DOHH2 (cell line): ENCODE results near the gene LENG8.

Experiments used
- H3F3A ChIP-seq: fragments of 200-600 bp; sonication (generic), shearing (Covaris generic); 2 replicates; pipeline ENCODE4 v1.6.0; 2016; ENCODE audit warnings: antibody characterized with exemption, mild to moderate bottlenecking; ENCODE audit not compliant: control insufficient read depth, insufficient read depth
- H3K27ac ChIP-seq: fragments of 200-600 bp; sonication (generic); 2 replicates; pipeline ENCODE4 v1.5.1; 2014; ENCODE audit warnings: low read depth, mild to moderate bottlenecking, low read length, moderate library complexity
- H3K27me3 ChIP-seq: fragments of 200-600 bp; sonication (generic); 2 replicates; pipeline ENCODE4 v1.6.1; 2014; ENCODE audit warnings: mild to moderate bottlenecking, low read length, mixed read lengths; ENCODE audit not compliant: control insufficient read depth
- H3K36me3 ChIP-seq: fragments of 200-600 bp; sonication (generic); 2 replicates; pipeline ENCODE4 v1.6.1; 2014; ENCODE audit warnings: mild to moderate bottlenecking, low read length, moderate library complexity, mixed read lengths; ENCODE audit not compliant: control insufficient read depth
- H3K4me1 ChIP-seq: fragments of 200-600 bp; sonication (generic); 2 replicates; pipeline ENCODE4 v1.6.1; 2014; ENCODE audit warnings: mild to moderate bottlenecking, low read length, mixed read lengths; ENCODE audit not compliant: control insufficient read depth
- H3K4me2 ChIP-seq: fragments of 200-600 bp; sonication (generic); 2 replicates; pipeline ENCODE4 v1.6.0; 2014; ENCODE audit warnings: mild to moderate bottlenecking, low read length, moderate library complexity
- H3K4me3 ChIP-seq: fragments of 200-600 bp; sonication (generic); 2 replicates; pipeline ENCODE4 v1.5.1; 2014; ENCODE audit warnings: mild to moderate bottlenecking, low read length, mixed read lengths
- H3K79me2 ChIP-seq: fragments of 200-600 bp; sonication (generic); 2 replicates; pipeline ENCODE4 v1.6.1; 2014; ENCODE audit warnings: mild to moderate bottlenecking, low read length, mixed read lengths; ENCODE audit not compliant: control insufficient read depth
- H3K9me2 ChIP-seq: fragments of 200-600 bp; sonication (generic); replicated peaks from 2 replicates; pipeline ENCODE4 v1.6.1; 2014; ENCODE audit warnings: mild to moderate bottlenecking, low read length, mixed read lengths; ENCODE audit not compliant: control insufficient read depth
- H3K9me3 ChIP-seq: fragments of 200-600 bp; sonication (generic); 2 replicates; pipeline ENCODE4 v1.6.1; 2014; ENCODE audit warnings: antibody characterized with exemption, low read length, mixed read lengths; ENCODE audit not compliant: control insufficient read depth, insufficient read depth
- H4K20me1 ChIP-seq: fragments of 200-600 bp; sonication (generic); 2 replicates; pipeline ENCODE4 v1.6.0; 2014; ENCODE audit warnings: low read depth, mild to moderate bottlenecking, antibody characterized with exemption, low read length, moderate library complexity; ENCODE audit not compliant: control insufficient read depth, insufficient read depth
- EZH2phosphoT487 ChIP-seq: fragments of 200-600 bp; sonication (generic); IDR thresholded peaks from 2 replicates; pipeline ENCODE4 v1.6.1; 2017; ENCODE audit warnings: borderline replicate concordance, mild to moderate bottlenecking, antibody characterized with exemption, low read length, moderate library complexity, mixed read lengths
- TF ChIP-seq, protein P1 (sequence below): fragments of 200-600 bp; sonication (generic); IDR thresholded peaks from one replicate; pipeline ENCODE4 v1.5.1; 2014; ENCODE audit warnings: antibody characterized with exemption, mild to moderate bottlenecking, low read depth, low read length; ENCODE audit not compliant: poor library complexity, severe bottlenecking

The LENG8 gene

DNA sequence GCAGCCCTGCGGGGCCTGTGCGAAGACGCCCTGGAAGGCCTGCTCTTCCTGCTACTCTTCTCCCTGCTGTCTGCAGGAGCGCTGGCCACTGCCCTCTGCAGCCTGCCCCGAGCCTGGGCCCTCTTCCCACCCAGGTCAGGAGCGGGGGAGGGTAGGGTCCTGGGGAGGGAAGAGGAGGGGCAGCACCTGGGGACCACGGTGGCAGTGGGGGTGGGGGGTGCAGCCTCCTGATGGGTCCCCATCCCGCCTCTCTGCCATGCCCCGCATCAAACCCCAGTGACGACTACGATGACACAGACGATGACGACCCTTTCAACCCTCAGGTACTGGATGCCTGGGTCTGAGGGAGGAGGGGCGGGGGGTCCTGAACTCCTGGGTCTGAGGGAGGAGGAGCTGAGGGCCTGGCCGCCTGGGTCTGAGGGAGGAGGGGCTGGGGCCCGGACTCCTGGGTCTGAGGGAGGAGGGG, 13.4 kb upstream of the LENG8 start:
- H3K4me2 ChIP-seq = no peak overlapping the region
- H3K79me2 ChIP-seq = peaks cover 3% of the 10 kb centered on the region; the same call in 1 of the 2 replicates
- no peaks in the 10 kb centered on the region for H3F3A ChIP-seq
- TF ChIP-seq, protein P1, sequence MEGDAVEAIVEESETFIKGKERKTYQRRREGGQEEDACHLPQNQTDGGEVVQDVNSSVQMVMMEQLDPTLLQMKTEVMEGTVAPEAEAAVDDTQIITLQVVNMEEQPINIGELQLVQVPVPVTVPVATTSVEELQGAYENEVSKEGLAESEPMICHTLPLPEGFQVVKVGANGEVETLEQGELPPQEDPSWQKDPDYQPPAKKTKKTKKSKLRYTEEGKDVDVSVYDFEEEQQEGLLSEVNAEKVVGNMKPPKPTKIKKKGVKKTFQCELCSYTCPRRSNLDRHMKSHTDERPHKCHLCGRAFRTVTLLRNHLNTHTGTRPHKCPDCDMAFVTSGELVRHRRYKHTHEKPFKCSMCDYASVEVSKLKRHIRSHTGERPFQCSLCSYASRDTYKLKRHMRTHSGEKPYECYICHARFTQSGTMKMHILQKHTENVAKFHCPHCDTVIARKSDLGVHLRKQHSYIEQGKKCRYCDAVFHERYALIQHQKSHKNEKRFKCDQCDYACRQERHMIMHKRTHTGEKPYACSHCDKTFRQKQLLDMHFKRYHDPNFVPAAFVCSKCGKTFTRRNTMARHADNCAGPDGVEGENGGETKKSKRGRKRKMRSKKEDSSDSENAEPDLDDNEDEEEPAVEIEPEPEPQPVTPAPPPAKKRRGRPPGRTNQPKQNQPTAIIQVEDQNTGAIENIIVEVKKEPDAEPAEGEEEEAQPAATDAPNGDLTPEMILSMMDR = no peak
- TF ChIP-seq EZH2phosphoT487 = no peak
- peaks cover 3% of the 10 kb centered on the region; the same call in 1 of the 2 replicates for H3K27me3 ChIP-seq
- H3K9me3 ChIP-seq = no peaks in the 10 kb centered on the region
- H3K36me3 ChIP-seq = peaks cover 4% of the 10 kb centered on the region; the same call in 1 of the 2 replicates
- peaks cover 2% of the 10 kb centered on the region; the same call in 1 of the 2 replicates for H3K4me1 ChIP-seq
- H3K9me2 ChIP-seq = no peaks in the 10 kb centered on the region
- H4K20me1 ChIP-seq = peaks cover 10% of the 10 kb centered on the region
- H3K27ac ChIP-seq = no peak overlapping the region
- no peak overlapping the region for H3K4me3 ChIP-seq

DNA sequence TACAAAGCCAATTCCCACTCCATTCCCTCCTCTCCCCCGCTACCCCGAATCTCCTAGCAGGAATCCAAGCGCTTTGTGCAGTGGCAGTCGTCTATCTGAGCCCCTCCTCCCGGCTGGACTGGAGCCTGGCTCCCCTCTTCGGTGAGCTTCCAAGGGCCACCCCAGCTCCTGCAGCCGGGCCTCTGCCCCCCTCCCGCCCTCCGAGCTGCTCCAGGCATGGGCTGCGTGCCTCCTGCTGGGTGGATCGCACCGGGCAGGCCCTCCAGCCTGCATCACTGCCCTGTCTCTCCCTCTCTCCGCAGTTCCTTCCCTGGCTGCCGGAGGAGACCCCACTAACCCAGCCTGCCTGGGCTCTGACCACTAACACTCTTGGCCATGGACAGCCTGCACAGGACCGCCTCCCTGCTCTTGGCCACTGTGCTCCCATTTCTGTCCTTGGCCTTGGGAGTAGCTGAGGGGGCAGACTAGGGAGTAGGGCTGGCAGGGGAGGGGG, 12.9 kb upstream of the LENG8 start:
- Histone ChIP-seq H3K27me3 (peaks cover 3% of the 10 kb centered on the region; the same call in 1 of the 2 replicates), H3K9me3 (no peaks in the 10 kb centered on the region), H3K27ac (no peak overlapping the region), H3K4me1 (no peaks in the 10 kb centered on the region), H3K4me2 (no peak overlapping the region), H3F3A (no peaks in the 10 kb centered on the region), H3K9me2 (no peaks in the 10 kb centered on the region), H3K4me3 (no peak overlapping the region), H3K79me2 (peaks cover 5% of the 10 kb centered on the region; the same call in 1 of the 2 replicates), H4K20me1 (peaks cover 10% of the 10 kb centered on the region), H3K36me3 (peaks cover 4% of the 10 kb centered on the region; the same call in 1 of the 2 replicates)
- TF ChIP-seq EZH2phosphoT487 = no peak
- TF ChIP-seq, protein P1 = no peak

DNA sequence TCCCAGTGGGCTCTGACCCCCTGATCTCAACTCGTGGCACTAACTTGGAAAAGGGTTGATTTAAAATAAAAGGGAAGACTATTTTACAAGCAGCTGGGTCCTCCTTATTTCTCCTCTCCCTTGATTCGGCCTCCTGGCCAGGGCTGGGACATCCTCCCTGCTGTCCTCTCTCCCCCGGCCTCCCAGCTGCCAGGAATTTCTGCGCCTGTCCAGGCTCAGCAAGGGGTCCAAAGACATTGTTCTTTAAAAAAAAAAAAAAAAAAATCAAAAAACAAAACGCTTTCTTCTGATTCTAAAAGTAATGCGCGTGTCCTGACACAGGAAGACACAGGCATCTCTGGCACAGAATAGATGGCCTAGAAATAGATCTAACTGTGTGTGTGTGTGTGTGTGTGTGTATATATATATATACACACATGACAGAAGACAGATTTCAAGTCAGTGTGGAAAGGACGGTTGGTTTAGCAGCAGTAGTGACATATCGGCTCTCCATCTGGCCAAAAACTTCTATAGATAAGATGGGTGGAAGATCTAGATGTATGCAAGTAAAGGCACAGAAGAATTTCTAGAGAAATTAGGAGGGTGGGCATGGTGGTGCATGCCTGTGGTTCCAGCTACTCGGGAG, 12.3 kb upstream of the LENG8 start:
- no peaks in the 10 kb centered on the region for H3K9me2 ChIP-seq
- no peak overlapping the region for H3K4me2 ChIP-seq
- H4K20me1 ChIP-seq = peaks cover 7% of the 10 kb centered on the region
- no peaks in the 10 kb centered on the region for H3K27me3 ChIP-seq
- H3K4me3 ChIP-seq = no peak overlapping the region
- TF ChIP-seq, protein P1 = no peak
- no peak for TF ChIP-seq EZH2phosphoT487
- no peaks in the 10 kb centered on the region for H3F3A ChIP-seq
- H3K27ac ChIP-seq = no peak overlapping the region
- H3K9me3 ChIP-seq = no peaks in the 10 kb centered on the region
- peaks cover 4% of the 10 kb centered on the region; the same call in 1 of the 2 replicates for H3K36me3 ChIP-seq
- H3K4me1 ChIP-seq = no peaks in the 10 kb centered on the region
- H3K79me2 ChIP-seq = peaks cover 5% of the 10 kb centered on the region; the same call in 1 of the 2 replicates
